Stimulated activated CD4-positive, alpha-beta T cell treated with anti-CD3 and anti-CD28 coated beads, Interleukin-2, amount 100 ng/mL, for 24 hours (primary cell): ENCODE results near the gene TBC1D9B.
A peak's percentile ranks its signal among the peaks of the same experiment; 100 is the strongest.

ENCODE experiments used
- DNase-seq, 2 donors: peaks; one replicate each; pipeline ENCODE4 v3.0.0-alpha.2; 2020

TBC1D9B gene

DNA sequence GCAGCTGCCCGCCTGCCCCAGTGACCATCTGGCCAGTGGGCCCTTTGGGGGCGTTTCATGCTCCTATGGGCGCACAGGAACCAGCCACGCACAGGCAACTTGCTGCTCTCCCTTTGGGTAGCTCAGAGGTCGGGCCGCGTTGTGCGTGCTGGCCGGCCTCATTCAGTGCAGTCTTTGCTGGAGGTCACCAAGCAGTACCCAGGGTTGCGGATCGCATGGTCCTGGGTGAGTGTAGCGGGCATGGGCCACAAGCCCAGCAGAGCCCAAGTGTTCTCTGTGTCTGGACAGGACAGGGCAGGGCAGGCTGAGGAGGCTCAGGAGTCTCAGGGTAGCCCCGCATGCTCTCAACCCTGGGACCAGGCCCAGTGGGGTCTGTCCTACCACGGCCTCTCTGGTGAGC lies 39.2 kb downstream of the TBC1D9B start:
- no peak for DNase-seq

DNA sequence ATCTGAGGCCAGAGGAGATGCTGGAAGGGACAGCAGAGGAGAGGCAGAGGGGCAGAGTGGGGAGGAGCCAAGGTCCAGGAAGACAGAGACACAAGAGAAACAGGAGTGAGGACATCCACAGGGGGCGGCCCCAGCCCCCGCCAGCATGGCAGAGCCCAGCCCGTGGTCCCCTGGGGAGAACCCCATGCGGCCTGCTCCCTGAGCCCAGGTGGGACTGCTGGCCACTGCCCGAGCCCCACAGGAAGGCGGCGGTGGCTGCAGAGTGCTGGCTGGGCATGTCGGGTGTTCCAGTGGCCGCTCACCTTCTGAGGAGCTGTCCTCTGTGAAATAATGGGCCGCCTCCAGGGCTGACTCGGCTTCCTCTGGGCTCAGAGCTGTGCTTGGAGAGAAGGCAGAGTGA lies 40.2 kb downstream of the TBC1D9B start:
- DNase-seq, result no peak

DNA sequence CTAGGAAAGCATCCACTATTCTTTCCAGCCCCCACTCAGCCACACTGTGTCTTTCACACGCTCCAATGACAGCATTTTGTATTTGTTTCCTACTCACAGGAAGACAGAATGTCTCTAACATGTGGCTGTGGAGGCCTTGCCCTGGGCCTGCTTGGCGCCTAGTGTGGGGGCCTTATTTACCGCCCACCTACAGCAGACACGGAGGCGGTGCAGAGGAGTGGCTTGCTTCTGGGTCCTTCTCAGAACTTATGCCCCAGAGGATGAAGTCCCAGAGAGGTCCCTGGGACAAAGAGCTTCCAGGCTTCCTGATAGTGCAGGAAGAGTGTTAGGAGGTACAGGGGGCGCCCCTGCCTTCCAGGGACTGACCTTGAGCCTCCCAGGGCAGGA lies 40.6 kb downstream of the TBC1D9B start:
- no peak for DNase-seq

DNA sequence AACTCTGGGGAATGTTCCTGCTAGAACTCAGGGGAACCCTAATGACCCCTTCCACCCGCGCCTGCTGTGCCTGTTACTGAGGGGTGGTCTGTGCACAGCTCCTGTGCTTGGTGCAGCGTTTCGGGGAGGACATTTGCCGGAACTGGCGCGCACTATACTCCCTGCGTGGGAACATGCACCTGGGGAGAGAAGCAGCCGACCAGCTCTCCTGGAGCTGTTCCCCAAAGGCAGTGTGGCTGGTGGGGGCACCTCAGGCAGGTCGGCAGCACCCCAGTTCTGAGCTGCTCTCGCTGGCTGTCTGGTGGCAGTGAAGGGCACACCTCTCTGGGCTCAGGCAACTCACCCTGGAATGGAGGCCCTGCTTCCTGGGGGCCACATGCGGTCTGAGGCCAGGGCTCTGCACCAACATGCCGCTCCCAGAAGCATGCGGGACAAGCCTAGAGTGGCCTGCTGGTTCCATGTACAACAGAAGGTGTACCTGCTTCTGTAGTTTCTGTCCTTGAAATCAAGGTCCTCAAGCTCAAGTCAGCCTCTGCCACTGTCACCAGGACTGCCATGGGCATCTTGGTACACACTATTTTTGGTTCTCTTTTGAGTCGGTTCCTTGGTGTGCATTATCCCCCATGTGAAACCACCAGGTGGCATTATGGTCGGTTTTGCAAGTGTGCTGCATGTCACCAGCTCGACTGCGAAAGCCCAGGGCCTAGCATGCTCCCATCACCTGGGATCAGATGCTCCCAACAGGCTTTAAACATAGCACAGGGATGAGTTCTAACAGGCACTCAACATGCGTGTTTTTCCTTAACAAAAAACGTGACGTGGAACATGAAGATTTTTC lies 41.2 kb downstream of the TBC1D9B start:
- DNase-seq, result peak; percentile 32 to 35

DNA sequence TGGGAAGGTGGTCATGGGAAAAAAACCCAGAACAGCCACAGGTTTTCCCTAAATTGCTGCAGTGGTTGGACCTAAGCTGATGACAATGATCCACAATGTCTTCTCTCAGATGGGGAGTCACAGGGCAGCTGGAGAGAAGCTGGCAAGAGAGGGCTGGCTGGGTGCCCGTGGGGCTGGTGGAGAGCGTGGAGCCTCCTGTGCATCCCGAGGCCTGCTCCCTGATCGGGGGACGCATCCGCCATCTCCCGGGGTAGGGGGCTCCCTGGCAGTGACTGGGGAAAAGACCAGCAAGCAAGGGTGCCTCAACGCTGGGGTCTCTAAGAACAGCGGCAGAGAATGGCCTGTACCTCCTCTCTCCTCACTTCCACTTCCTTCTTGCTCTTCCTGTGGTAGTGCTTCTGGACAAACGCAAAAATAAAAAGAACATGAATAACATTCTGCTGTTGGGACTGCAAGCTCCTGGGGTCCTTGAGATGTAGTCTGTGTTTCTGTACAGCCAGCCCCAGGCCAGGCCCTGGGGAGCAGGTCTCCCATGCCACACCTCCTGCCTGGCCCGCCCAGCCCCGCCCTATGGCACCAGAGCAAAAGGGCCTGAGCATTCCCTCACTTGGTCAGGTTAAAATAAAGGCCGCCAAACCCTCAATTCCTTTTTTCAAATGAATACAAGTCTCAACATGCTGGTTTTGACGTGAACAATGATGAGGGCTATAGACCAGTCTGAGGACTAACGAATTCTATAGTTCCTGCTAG lies 42.0 kb downstream of the TBC1D9B start:
- no peak for DNase-seq

DNA sequence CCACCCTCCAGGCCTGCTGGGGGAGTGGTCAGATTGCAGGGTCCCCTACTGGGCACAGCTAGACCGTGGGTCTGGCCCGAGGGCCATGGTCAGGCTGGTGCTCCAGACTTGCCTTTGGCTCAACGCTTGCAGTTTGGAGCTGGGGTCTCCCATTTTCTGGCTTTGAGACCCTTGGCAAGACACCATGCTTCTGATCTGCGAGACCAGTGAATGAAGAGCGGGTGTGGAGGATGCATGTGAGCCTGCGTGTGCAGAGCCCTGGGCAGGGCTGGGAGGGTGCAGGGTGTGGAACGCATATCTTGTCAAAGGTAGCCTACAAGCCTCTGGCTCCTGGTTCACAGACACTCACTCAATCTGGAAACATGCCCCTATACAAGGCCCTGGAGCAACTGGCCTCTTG lies 43.0 kb downstream of the TBC1D9B start:
- DNase-seq, result no peak

DNA sequence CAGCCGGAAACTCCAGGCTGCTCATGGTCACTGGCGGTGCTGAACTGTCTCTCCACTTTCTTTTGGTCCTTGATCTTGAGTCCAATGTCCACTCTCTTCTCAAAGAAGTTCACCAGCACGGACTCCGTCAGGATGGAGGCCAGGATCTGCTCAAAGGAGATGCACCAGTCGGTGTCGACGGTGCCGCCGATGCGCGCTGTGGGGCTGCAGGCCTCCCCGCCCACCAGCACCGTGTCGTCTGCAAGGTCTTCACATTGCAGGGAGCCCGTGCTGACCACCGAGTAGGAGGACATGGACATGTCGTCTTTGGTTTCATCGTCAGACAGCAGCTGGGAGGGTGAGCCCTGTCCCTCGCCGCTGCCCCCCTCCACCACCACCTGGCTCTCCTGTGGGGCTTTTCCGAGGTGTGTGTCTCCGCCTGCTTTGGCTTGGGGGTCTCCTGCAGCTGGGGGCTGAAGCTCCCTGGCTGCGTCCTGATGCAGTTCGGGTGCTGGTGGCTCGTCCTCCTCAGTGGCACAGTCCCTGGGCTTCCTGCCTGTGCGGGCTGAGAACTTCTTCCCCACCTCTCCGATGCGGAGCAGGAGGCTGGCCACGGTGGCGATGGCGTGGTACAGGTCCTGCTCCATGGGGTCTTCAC lies 44.1 kb downstream of the TBC1D9B start:
- DNase-seq, result no peak

DNA sequence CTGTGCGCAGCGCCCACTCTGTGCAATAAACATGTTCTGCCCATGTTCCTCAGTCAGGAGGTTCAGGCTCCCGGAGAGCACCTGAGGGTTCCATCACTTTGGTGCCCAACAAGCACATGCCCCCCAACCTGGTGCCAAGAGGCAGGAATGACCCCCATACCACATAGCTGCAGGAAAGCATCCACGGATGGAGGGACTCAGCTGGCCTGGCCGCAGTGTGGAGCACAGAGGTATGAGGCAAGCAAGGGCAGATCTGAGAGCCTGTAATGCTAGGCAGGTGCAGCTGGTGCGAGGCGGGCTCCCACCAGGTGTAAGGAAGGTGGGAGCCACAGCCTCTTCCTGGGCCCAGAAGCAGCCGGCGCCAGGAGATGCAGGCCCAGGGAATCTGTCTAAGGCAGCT lies 44.8 kb downstream of the TBC1D9B start:
- no peak for DNase-seq

DNA sequence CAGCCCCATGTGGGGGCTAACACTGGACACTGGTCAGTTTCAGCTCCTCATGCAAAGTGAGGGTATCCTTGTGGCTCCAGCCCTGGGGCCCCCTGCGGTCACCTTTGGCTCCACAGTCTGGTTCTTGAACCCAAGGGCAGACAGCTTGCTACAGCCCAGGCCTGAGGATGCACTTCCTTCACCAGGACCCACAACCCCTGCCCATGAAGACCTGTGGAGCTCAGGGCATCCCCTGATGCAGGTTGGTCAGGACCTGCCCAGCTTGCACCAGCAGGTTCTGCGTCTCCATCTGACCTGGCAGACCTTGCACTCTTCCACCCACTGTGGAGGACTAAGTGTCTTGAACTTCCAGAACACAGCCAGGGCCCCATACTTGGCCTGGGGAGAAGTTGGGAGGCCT lies 45.4 kb downstream of the TBC1D9B start:
- DNase-seq, result no peak

DNA sequence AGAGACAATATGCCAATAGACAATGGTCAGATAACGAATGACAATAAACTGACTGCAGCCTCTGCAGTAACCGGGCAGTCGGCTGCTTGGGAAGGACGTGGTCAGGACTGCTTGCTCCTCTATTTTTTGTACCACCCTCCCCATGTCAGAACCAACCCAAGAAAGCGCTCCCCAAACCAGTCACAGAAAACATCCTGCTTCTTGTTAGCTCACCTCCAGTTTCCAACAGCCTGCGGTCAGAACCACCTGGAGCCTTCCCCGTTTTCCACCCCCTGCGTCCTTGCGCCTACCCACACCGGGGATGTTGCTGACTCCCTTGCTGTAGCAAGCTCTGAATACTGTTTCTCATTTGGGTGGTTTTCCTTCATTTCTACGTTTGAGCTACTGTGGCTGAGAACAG lies 47.4 kb downstream of the TBC1D9B start:
- DNase-seq, result no peak

DNA sequence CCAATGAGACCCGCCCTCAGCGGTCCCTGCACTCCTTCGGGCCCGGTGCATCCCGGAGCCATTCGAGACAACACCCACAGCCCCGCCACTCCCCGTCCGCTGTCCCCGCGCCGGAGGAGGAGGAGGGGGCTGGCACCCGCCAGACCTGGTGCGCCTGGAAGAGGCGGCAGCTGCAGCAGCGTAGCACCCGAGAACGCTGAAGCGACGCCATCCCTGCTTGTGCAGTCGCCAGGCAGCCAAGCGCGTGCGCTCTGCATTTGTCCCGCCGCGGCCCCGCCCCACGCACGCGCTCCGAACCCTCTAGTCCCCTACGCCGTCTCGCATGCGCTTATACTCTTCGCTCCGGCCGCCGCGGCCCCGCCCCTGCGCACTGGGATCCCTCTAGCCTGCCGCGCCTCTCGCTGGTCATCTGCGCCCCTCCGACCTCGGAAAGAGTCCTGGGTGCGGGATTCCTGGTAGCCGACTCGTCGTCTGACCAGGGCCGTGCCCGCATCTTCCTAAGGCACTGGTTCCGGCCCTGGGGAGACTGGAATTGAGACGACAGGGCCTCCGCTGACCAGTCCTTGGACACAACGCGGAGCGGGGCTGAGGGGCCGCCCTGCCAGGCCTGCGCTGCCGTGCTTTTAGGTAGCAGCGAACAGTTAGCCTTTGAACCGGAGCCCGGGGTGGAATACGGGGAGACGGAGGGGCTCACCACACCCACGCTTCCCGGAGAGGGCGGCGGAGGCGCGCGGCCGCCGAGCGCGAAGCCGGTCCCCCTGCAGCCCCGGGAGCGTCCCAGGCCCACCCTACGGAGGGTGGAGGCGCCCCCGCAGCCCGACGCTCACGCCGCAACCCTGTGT lies 48.9 kb downstream of the TBC1D9B start, which contains the start of gene MRNIP:
TSS of gene MRNIP (minus strand) at position 232 of the 842 bp plus-strand sequence. CDS start at position 211, 21 bp downstream.
- peak; percentile 93 to 95 for DNase-seq

DNA sequence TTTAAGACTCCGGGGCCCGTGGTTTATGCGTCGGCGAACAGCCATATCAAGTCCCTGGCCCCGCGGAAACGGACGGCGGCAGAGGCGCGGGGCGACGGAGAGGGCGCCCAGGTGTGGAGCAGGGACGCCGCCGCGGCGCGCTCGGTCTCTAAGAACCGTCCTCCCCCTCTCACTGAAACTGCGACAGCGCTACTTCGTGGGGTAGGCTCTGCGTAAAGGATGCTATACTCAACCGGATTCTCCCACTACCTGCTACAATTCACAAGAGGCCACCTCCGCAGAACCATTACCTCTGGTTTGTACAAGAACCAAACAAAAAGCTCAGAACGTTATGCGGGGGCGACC lies 49.5 kb downstream of the TBC1D9B start:
- DNase-seq, result peak in 1 of 2 donors; percentile 59

DNA sequence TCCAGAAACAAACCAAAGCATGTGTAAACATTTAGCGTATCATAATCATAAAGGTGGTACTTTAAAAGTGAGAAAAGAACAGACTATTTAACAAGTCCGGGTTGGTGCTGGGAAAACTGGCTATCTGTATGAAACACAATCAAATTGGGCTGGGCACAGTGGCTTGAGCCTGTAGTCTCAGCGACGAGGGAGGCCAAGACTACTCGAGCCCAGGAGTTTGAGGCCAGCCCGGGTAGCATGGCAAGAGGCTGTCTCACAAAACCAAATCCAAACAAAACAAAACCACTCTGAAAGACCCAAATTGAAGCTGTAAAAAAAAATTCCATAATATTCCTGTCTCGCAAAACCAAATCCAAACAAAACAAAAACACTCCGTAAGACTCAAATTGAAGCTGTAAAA lies 53.3 kb downstream of the TBC1D9B start:
- no peak for DNase-seq

DNA sequence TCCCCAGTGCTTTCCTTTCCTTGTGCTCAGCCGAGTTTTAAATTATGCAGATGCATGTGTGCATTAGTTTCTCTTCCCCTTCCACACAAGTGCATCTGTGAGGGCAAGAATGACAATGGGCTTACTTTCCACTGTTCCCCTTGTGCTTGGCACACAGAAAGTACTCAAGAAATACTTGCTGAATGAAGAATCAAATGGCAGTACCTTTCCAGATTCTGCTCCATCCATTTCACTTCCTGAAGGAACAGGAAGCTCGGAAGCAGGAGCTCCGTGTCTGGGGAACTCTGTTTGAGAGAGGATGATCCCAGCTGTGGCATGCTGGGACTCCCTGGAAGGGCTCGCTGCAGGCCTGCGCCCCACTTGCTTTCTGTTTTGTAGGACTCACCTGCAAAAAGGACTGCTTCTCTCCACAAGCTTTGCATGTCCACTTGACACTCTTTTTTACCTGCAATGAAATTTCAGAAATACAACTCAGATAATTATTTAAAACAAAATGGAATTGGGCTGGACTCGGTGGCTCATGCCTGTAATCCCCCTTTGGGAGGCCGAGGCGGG lies 54.6 kb downstream of the TBC1D9B start:
- no peak for DNase-seq

DNA sequence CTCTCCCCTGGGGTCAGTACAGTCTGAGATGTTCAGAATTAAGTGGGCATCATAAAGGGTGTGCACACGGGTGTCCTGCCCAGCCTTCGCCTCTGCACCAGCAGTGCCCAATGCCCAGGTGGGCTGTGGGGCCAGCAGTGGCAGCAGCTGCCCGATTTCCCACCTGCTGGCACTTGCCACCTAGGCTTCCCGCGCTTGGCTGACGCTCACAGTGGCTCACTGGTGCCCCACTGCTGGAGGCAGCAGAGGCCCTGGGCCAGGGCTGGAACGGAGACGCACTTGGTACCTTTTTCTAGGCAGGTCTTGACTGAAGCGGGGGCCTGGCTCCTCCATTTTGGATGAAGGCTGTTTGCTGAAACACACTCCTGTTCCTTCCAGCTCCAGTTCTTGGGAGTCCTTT lies 66.1 kb downstream of the TBC1D9B start:
- no peak for DNase-seq

DNA sequence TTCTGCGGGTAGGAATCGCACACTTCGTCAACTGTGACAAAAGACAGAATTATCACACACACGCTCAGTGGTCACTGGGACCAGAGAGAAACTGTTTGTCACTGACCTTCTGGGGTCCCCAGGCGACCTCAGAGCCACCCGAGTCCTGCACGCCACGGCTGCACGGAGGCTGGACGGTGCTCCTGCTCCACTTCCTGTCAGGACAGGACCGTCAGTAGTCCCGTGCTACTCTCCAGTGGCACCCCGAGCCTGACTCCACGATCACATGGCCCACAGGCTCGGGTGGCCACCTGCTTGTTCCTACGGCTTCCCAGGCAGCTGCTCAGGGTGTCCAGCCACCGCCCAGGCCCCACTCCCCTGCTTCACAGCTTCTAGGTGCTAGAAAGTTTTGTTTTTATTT lies 66.9 kb downstream of the TBC1D9B start:
- no peak for DNase-seq

DNA sequence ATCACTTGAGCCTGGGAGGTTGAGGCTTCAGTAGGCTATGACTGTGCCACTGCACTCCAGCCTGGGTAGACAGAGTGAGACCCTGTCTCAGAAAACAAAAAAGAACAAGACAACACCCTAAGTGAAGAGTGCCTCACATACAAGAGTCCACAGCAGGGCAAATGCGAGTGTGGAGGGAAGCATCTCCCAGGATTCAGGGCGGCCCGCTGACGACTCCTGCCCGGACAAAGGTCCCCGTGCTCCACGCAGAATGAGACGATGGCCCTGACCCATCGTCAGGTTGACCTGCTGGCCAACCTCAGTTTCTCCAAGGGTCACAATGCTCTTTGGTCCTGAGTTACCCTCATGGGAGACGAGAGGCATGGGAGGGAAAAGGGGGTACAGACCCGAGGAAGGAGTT lies 67.4 kb downstream of the TBC1D9B start:
- no peak for DNase-seq

DNA sequence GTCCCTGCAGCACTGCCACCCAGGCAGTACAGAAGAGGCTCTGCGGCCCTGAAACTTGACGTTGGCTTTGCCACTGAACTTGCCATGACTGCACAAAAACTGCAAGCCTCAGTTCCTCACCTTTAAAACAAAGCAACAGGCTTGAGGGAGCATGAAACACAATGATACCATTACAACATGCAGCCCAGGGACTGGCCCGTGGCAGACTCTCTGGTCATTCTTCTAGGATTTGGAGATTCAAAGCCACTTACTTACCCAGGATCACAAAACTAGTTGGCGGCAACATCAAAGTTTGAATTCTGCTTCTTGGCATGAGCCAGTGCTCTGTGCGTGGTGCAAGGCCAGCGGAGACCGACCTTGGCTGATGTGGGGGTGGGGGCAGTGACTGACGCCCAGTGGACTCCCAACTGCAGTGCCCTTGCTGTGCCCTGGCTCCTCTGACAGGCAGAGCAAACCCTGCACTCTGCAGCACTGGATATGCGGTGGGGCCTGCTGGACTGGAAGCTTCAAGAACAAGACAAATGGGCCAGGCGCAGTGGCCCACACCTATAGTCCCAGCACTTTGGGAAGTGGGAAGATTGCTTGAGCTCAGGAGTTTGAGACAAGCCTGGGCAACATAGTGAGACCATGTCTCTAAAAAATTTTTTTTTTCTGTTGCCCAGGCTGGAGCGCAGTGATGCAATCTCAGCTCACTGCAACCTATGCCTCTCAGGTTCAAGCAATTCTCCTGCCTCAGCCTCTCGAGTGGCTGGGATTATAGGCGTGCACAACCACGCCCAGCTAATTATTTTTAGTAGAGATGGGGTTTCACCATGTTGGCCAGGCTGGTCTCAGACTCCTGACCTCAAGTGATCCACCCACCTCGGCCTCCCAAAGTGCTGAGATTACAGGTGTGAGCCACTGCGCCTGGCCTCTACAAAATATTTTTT lies 68.1 kb downstream of the TBC1D9B start:
- no peak for DNase-seq

DNA sequence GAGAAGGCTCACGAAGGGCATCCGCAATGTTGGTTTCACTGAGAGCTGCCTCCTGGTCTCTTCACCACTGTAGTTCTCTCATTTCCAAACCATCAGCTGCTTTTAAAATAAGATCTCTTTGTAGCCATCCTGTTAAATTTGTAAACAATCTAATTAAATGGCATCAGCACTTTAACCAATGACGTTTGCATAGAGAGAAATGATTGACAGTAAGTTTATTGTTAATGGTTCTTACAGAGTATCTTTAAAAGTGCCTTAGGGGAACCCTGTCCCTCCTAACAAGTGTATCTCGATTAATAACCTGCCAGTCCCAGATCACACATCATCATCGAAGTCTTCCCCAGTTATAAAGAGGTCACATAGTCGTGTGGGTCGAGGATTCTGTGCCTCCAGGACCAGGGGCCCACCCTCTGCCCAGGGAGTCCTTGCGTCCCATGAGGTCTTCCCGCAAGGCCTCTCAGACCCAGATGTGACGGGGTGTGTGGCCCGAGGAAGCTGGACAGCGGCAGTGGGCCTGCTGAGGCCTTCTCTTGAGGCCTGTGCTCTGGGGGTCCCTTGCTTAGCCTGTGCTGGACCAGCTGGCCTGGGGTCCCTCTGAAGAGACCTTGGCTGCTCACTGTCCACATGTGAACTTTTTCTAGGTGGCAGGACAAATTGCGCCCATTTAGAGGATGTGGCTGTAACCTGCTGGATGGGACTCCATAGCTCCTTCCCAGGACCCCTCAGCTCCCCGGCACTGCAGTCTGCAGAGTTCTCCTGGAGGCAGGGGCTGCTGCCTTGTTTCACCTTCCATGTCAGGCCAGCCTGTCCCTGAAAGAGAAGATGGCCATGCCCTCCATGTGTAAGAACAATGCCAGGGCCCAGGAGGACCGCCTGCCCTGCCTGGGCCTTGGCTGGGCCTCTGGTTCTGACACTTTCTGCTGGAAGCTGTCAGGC lies 70.4 kb downstream of the TBC1D9B start:
- DNase-seq, result no peak
